BLaER1 treated with 17β-estradiol and CSF1 and Interleukin-3, amounts not matched to agents 10 nM and 100 nM (cell line): ENCODE results near the gene TTC23L.
A peak's percentile ranks its signal among the peaks of the same experiment; 100 is the strongest.

ENCODE experiments used
- H3K27ac ChIP-seq, 11 experiments: shearing (Covaris generic); formaldehyde crosslinking; 2 replicates each; pipeline ENCODE4 v1.8.1; 2022
- H3K27me3 ChIP-seq, 11 experiments: shearing (Covaris generic); formaldehyde crosslinking; 2 replicates each; pipeline ENCODE4 v1.8.1; 2022
- H3K36me3 ChIP-seq, 11 experiments: shearing (Covaris generic); formaldehyde crosslinking; 2 replicates each; pipeline ENCODE4 v1.8.1; 2022
- H3K4me1 ChIP-seq, 10 experiments: shearing (Covaris generic); formaldehyde crosslinking; 2 replicates each; pipeline ENCODE4 v1.8.1; 2022
- H3K4me2 ChIP-seq, 11 experiments: shearing (Covaris generic); formaldehyde crosslinking; 2 replicates each; pipeline ENCODE4 v1.8.1; 2022
- H3K4me3 ChIP-seq, 10 experiments: shearing (Covaris generic); formaldehyde crosslinking; 2 replicates each; pipeline ENCODE4 v1.8.1; 2022
- H3K9ac ChIP-seq, 11 experiments: shearing (Covaris generic); formaldehyde crosslinking; 2 replicates each; pipeline ENCODE4 v1.8.1; 2022
- H3K9me3 ChIP-seq, 11 experiments: shearing (Covaris generic); formaldehyde crosslinking; replicated peaks in 1 of 11; 2 replicates each; pipeline ENCODE4 v1.8.1; 2022
- H4K20me1 ChIP-seq, 11 experiments: shearing (Covaris generic); formaldehyde crosslinking; 2 replicates each; pipeline ENCODE4 v1.8.1; 2022
- Cebpa-rat ChIP-seq, 11 experiments: shearing (Covaris generic); IDR thresholded peaks; 2 replicates each; pipeline ENCODE4 v1.8.1; 2022

TTC23L gene

GRCh38 chr5:34844999-34845398 is 6.0 kb downstream of the TTC23L start:
- H4K20me1 ChIP-seq: no peaks in the 10 kb centered on the region
- H3K27me3 ChIP-seq: no peaks in the 10 kb centered on the region
- no peak overlapping the region for H3K27ac ChIP-seq
- no peak overlapping the region for H3K4me2 ChIP-seq
- H3K36me3 ChIP-seq: no peaks in the 10 kb centered on the region
- peaks cover 0 to under 1% (median 0%) of the 10 kb centered on the region in 10 experiments; a peak in 1 of 20 replicates for H3K4me1 ChIP-seq
- H3K4me3 ChIP-seq: no peak overlapping the region
- no peak for TF ChIP-seq Cebpa-rat (IDR thresholded peaks at IDR 0.05)
- H3K9me3 ChIP-seq: peaks cover 0 to 8% (median 0%) of the 10 kb centered on the region in 11 experiments; a peak in 4 of 22 replicates
- H3K9ac ChIP-seq: no peak overlapping the region

GRCh38 chr5:34847056-34847455 is 8.1 kb downstream of the TTC23L start:
- Histone ChIP-seq H3K36me3 (no peaks in the 10 kb centered on the region), H3K4me3 (no peak overlapping the region), H3K27me3 (no peaks in the 10 kb centered on the region), H3K27ac (no peak overlapping the region), H3K9ac (no peak overlapping the region), H3K4me1 (no peaks in the 10 kb centered on the region), H4K20me1 (no peaks in the 10 kb centered on the region), H3K9me3 (peaks cover 0 to 8% (median 0%) of the 10 kb centered on the region in 11 experiments; a peak in 4 of 22 replicates), H3K4me2 (no peak overlapping the region)
- TF ChIP-seq Cebpa-rat (IDR thresholded peaks at IDR 0.05): no peak

- Histone ChIP-seq H3K9ac (no peak overlapping the region), H3K9me3 (peaks cover 0 to 8% (median under 1%) of the 10 kb centered on the region in 11 experiments; a peak in 4 of 22 replicates), H3K27ac (no peak overlapping the region), H4K20me1 (no peaks in the 10 kb centered on the region), H3K4me2 (no peak overlapping the region), H3K27me3 (no peaks in the 10 kb centered on the region), H3K4me3 (no peak overlapping the region), H3K4me1 (no peaks in the 10 kb centered on the region), H3K36me3 (no peaks in the 10 kb centered on the region)
- TF ChIP-seq Cebpa-rat (IDR thresholded peaks at IDR 0.05): no peak
These were observed 8.6 kb downstream of the TTC23L start for GRCh38 chr5:34847552-34847951.

- Histone ChIP-seq H3K4me1 (peaks cover 0 to 3% (median 0%) of the 10 kb centered on the region in 10 experiments; a peak in 3 of 20 replicates), H3K4me3 (no peak overlapping the region), H3K4me2 (no peak overlapping the region), H3K9me3 (peaks cover 0 to 11% (median 4%) of the 10 kb centered on the region in 11 experiments; a peak in 7 of 22 replicates), H3K36me3 (no peaks in the 10 kb centered on the region), H3K9ac (no peak overlapping the region), H4K20me1 (no peaks in the 10 kb centered on the region), H3K27ac (no peak overlapping the region), H3K27me3 (no peaks in the 10 kb centered on the region)
- no peak for TF ChIP-seq Cebpa-rat (IDR thresholded peaks at IDR 0.05)
These were observed 9.3 kb downstream of the TTC23L start for GRCh38 chr5:34848230-34848629.

GRCh38 chr5:34849253-34849652 is 10.3 kb downstream of the TTC23L start:
- TF ChIP-seq Cebpa-rat (IDR thresholded peaks at IDR 0.05): no peak
- Histone ChIP-seq H3K27me3 (no peaks in the 10 kb centered on the region), H4K20me1 (no peaks in the 10 kb centered on the region), H3K9ac (no peak overlapping the region), H3K9me3 (peaks cover 0 to 13% (median 4%) of the 10 kb centered on the region in 11 experiments; a peak in 7 of 22 replicates), H3K36me3 (no peaks in the 10 kb centered on the region), H3K27ac (no peak overlapping the region), H3K4me3 (no peak overlapping the region), H3K4me2 (no peak overlapping the region), H3K4me1 (peaks cover 2 to 14% (median 6%) of the 10 kb centered on the region in 10 experiments; a peak in 17 of 20 replicates)

GRCh38 chr5:34854459-34855174 is 15.7 kb downstream of the TTC23L start:
- TF ChIP-seq Cebpa-rat (IDR thresholded peaks at IDR 0.05): no peak
- H3K9ac ChIP-seq: no peak overlapping the region
- H3K9me3 ChIP-seq: peaks cover 0 to 13% (median 0%) of the 10 kb centered on the region in 11 experiments; a peak in 3 of 22 replicates
- H3K4me1 ChIP-seq: peaks cover 9 to 31% (median 22%) of the 10 kb centered on the region in 10 experiments; a peak in 17 of 20 replicates
- no peaks in the 10 kb centered on the region for H3K36me3 ChIP-seq
- no peak overlapping the region for H3K27ac ChIP-seq
- H4K20me1 ChIP-seq: no peaks in the 10 kb centered on the region
- H3K4me3 ChIP-seq: no peak overlapping the region
- H3K4me2 ChIP-seq: peak overlapping the region; percentile 6 to 47 (median 40); a peak in 18 of 22 replicates
- H3K27me3 ChIP-seq: no peaks in the 10 kb centered on the region

GRCh38 chr5:34857161-34857560 is 18.2 kb downstream of the TTC23L start:
- H3K9me3 ChIP-seq: peaks cover 0 to 12% (median 0%) of the 10 kb centered on the region in 11 experiments; a peak in 3 of 22 replicates
- no peak overlapping the region for H3K9ac ChIP-seq
- H4K20me1 ChIP-seq: no peaks in the 10 kb centered on the region
- TF ChIP-seq Cebpa-rat (IDR thresholded peaks at IDR 0.05): no peak
- H3K27ac ChIP-seq: no peak overlapping the region
- no peak overlapping the region for H3K4me3 ChIP-seq
- no peak overlapping the region for H3K4me2 ChIP-seq
- H3K36me3 ChIP-seq: no peaks in the 10 kb centered on the region
- no peaks in the 10 kb centered on the region for H3K27me3 ChIP-seq
- peaks cover 9 to 31% (median 22%) of the 10 kb centered on the region in 10 experiments; a peak in 17 of 20 replicates for H3K4me1 ChIP-seq

- Histone ChIP-seq H3K36me3 (no peaks in the 10 kb centered on the region), H3K27me3 (no peaks in the 10 kb centered on the region), H3K4me2 (no peak overlapping the region), H3K4me3 (no peak overlapping the region), H3K9ac (no peak overlapping the region), H3K4me1 (peaks cover 12 to 36% (median 24%) of the 10 kb centered on the region in 10 experiments), H4K20me1 (no peaks in the 10 kb centered on the region), H3K9me3 (peaks cover 0 to 5% (median 0%) of the 10 kb centered on the region in 11 experiments; a peak in 2 of 22 replicates), H3K27ac (no peak overlapping the region)
- no peak for TF ChIP-seq Cebpa-rat (IDR thresholded peaks at IDR 0.05)
These were observed 18.9 kb downstream of the TTC23L start for GRCh38 chr5:34857894-34858293.

- no peak overlapping the region for H3K27ac ChIP-seq
- peak overlapping the region in 6 of 11 experiments; percentile 12 to 37 (median 26); a peak in 9 of 22 replicates for H3K4me2 ChIP-seq
- no peaks in the 10 kb centered on the region for H3K36me3 ChIP-seq
- TF ChIP-seq Cebpa-rat (IDR thresholded peaks at IDR 0.05): no peak
- H3K27me3 ChIP-seq: no peaks in the 10 kb centered on the region
- H3K4me1 ChIP-seq: peaks cover 21 to 36% (median 28%) of the 10 kb centered on the region in 10 experiments
- no peak overlapping the region for H3K4me3 ChIP-seq
- H3K9ac ChIP-seq: no peak overlapping the region
- H3K9me3 ChIP-seq: no peaks in the 10 kb centered on the region
- no peaks in the 10 kb centered on the region for H4K20me1 ChIP-seq
These were observed 19.8 kb downstream of the TTC23L start for GRCh38 chr5:34858790-34859189.
